ENCODE data around the gene FRMPD4. TPM values are rescaled to one million over a fixed set of nuclear protein-coding genes. Genes with fewer than 3 reads are reported as not detected.

Gene FRMPD4
- total RNA-seq, 1 donor from 2014 or later, result 0.07 TPM

DNA sequence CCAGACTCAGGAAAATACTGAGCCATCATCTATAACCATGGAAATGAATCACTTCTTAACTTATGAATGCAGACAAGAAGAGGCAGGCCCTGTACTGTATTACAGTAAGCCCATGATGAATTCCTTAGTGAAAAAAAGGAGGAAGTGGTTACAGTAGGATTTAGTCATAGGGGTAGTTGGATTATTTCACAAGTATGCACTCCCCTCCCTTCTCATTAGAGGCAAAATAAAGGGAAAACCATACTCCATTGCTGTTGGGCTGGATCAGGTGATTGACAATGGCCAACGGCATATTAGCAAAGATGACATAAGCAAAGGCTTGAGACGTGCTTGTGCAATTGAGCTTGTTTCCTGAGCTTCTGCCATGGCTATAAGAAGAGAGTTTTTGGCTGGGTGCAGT, 471.8 kb downstream of the FRMPD4 start:
- H3K36me3 Mint-ChIP-seq (ENCODE audit: low read depth), result no peaks in the 10 kb centered on the region
- H3K27me3 Mint-ChIP-seq (ENCODE audit: low read depth), result no peaks in the 10 kb centered on the region
- no peak for DNase-seq (ENCODE audit: low read depth, low spot score)
- H3K27ac Mint-ChIP-seq (ENCODE audit: unreplicated experiment), result no peak overlapping the region
- TF ChIP-seq, protein P1, sequence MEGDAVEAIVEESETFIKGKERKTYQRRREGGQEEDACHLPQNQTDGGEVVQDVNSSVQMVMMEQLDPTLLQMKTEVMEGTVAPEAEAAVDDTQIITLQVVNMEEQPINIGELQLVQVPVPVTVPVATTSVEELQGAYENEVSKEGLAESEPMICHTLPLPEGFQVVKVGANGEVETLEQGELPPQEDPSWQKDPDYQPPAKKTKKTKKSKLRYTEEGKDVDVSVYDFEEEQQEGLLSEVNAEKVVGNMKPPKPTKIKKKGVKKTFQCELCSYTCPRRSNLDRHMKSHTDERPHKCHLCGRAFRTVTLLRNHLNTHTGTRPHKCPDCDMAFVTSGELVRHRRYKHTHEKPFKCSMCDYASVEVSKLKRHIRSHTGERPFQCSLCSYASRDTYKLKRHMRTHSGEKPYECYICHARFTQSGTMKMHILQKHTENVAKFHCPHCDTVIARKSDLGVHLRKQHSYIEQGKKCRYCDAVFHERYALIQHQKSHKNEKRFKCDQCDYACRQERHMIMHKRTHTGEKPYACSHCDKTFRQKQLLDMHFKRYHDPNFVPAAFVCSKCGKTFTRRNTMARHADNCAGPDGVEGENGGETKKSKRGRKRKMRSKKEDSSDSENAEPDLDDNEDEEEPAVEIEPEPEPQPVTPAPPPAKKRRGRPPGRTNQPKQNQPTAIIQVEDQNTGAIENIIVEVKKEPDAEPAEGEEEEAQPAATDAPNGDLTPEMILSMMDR (conservative IDR thresholded peaks at IDR 0.05), result no peak
- H3K4me1 Mint-ChIP-seq, result no peaks in the 10 kb centered on the region
- H3K9me3 Mint-ChIP-seq, result peaks cover 2% of the 10 kb centered on the region
- no peak overlapping the region for H3K4me3 Mint-ChIP-seq

DNA sequence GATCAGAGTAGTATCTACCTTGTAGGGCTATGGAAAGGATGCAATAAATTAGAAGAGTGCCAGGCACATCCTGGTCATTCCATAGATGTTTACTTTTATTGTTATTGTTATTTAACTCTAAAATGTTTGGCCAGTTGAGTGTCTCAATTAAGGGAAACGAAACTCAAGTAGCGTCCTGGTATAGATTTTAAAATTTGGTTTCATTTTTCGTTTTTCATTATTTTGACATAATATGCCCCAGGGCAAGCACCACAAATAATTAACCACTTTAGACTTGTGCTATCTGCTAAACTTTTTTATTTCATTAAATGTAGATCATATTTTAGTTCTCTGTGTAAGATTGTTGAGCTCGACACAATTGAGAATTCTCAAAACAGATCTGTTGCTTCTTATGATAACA, 473.2 kb downstream of the FRMPD4 start:
- peaks cover 2% of the 10 kb centered on the region for H3K9me3 Mint-ChIP-seq
- no peaks in the 10 kb centered on the region for H3K27me3 Mint-ChIP-seq (ENCODE audit: low read depth)
- no peaks in the 10 kb centered on the region for H3K4me1 Mint-ChIP-seq
- H3K27ac Mint-ChIP-seq (ENCODE audit: unreplicated experiment), result no peak overlapping the region
- no peak for DNase-seq (ENCODE audit: low read depth, low spot score)
- TF ChIP-seq, protein P1 (conservative IDR thresholded peaks at IDR 0.05), result no peak
- no peak overlapping the region for H3K4me3 Mint-ChIP-seq
- no peaks in the 10 kb centered on the region for H3K36me3 Mint-ChIP-seq (ENCODE audit: low read depth)

DNA sequence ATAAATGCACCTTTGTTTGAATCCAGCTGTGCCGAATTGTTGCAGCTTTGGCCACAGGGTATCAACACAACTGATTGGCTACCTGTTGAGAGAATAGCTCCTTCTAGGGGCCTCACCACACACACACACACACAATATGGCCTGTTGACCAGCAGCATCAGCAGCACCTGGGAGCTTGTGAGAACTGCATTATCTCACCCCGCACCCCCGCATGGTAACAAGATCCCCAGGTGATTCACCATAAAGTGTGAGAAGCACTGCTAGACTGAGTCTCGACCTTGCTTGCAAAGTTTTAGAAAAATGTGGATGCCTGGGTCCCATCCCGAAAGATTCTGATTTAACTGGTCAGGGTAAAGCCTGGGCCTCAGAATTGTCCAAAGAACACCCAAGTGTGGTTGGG, 476.0 kb downstream of the FRMPD4 start:
- Mint-ChIP-seq H3K4me3 (no peak overlapping the region), H3K27ac (ENCODE audit: unreplicated experiment) (no peak overlapping the region), H3K4me1 (no peaks in the 10 kb centered on the region), H3K27me3 (ENCODE audit: low read depth) (no peaks in the 10 kb centered on the region), H3K9me3 (peaks cover 2% of the 10 kb centered on the region), H3K36me3 (ENCODE audit: low read depth) (no peaks in the 10 kb centered on the region)
- TF ChIP-seq, protein P1 (conservative IDR thresholded peaks at IDR 0.05), result no peak
- DNase-seq (ENCODE audit: low read depth, low spot score), result no peak

DNA sequence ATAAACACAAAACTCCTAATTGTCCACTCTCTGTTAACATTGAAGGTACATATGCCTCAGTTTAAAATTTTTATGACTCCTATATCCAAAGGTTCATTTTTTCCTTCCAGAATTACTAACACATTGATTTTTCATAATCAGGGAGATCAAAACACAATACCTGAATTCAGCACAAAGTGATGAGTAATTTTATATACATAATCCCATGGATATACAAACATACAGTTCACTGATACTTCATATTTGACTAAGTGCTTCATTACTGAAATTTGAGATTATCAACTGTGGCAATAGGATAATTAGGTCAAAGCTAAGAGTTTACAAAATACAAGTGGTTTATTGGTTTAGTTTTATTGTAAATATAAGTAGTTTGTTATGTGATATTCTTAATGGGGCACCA, 476.8 kb downstream of the FRMPD4 start:
- Mint-ChIP-seq H3K36me3 (ENCODE audit: low read depth) (no peaks in the 10 kb centered on the region), H3K27ac (ENCODE audit: unreplicated experiment) (no peak overlapping the region), H3K9me3 (peaks cover under 1% of the 10 kb centered on the region), H3K4me1 (no peaks in the 10 kb centered on the region), H3K27me3 (ENCODE audit: low read depth) (no peaks in the 10 kb centered on the region), H3K4me3 (no peak overlapping the region)
- no peak for DNase-seq (ENCODE audit: low read depth, low spot score)
- TF ChIP-seq, protein P1 (conservative IDR thresholded peaks at IDR 0.05), result no peak

DNA sequence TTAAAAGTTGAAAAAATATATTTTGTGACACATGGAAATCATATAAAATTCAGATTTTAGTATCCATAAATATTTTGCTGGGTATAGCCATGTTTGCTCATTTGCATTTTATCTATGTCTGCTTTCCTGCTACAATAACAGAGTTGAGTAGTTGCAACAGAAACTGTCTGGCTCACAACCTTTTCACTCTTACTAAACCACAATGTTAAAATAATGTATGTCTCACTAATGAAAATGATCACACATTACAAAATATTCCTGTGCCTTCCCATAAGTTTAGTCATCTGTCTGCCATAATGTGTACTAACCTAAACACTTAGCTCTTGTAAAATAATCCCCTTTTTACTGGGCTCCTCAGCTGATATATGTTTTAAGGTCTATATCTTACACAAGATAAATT, 479.0 kb downstream of the FRMPD4 start:
- TF ChIP-seq, protein P1 (conservative IDR thresholded peaks at IDR 0.05), result no peak
- H3K36me3 Mint-ChIP-seq (ENCODE audit: low read depth), result no peaks in the 10 kb centered on the region
- H3K4me3 Mint-ChIP-seq, result no peak overlapping the region
- no peak for DNase-seq (ENCODE audit: low read depth, low spot score)
- H3K4me1 Mint-ChIP-seq, result no peaks in the 10 kb centered on the region
- peaks cover 4% of the 10 kb centered on the region for H3K9me3 Mint-ChIP-seq
- H3K27ac Mint-ChIP-seq (ENCODE audit: unreplicated experiment), result no peak overlapping the region
- H3K27me3 Mint-ChIP-seq (ENCODE audit: low read depth), result no peaks in the 10 kb centered on the region

DNA sequence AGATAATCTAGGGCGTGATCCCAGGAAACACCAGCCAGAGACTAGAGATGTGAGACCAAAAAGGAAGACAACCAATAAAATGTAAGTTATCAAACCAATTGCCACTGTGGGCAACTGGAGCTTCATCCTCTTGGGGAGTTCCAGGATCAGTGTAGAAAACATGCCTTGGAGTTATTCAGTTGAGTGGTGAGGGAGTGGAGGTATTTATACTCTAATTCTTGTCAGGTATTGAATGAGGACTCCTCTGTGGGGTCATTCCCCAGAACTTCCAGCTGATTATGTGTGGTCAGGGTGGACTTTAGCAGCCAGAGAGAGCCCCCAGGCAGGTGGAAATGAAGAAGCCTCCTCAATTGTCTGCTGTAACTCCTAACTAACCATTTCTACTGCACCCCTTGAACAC, 509.0 kb downstream of the FRMPD4 start:
- no peak for DNase-seq (ENCODE audit: low read depth, low spot score)
- Mint-ChIP-seq H3K27ac (ENCODE audit: unreplicated experiment) (no peak overlapping the region), H3K9me3 (peaks cover 15% of the 10 kb centered on the region), H3K36me3 (ENCODE audit: low read depth) (peaks cover under 1% of the 10 kb centered on the region), H3K27me3 (ENCODE audit: low read depth) (peaks cover 13% of the 10 kb centered on the region), H3K4me3 (no peak overlapping the region), H3K4me1 (no peaks in the 10 kb centered on the region)
- TF ChIP-seq, protein P1 (conservative IDR thresholded peaks at IDR 0.05), result no peak
